Hair follicle dermal papilla cell (primary cell): Measurements from ENCODE around the gene DLX4. TPM values are rescaled to one million over a fixed set of nuclear protein-coding genes. Genes with fewer than 3 reads are reported as not detected.

ENCODE experiments used
- small RNA-seq: library from RNA; depleted of rRNA; stranded (forward); fragments of <200 nt; gene quantifications from one replicate; pipeline ENCODE3, GENCODE V24; 2012
- total RNA-seq: library from RNA; depleted of rRNA; stranded (reverse); fragments of >200 nt; gene quantifications from 2 replicates; pipeline ENCODE4 v1.2.3, GENCODE V29; 2012

DLX4 gene, protein sequence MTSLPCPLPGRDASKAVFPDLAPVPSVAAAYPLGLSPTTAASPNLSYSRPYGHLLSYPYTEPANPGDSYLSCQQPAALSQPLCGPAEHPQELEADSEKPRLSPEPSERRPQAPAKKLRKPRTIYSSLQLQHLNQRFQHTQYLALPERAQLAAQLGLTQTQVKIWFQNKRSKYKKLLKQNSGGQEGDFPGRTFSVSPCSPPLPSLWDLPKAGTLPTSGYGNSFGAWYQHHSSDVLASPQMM
- total RNA-seq = not detected in 2 replicates

DNA sequence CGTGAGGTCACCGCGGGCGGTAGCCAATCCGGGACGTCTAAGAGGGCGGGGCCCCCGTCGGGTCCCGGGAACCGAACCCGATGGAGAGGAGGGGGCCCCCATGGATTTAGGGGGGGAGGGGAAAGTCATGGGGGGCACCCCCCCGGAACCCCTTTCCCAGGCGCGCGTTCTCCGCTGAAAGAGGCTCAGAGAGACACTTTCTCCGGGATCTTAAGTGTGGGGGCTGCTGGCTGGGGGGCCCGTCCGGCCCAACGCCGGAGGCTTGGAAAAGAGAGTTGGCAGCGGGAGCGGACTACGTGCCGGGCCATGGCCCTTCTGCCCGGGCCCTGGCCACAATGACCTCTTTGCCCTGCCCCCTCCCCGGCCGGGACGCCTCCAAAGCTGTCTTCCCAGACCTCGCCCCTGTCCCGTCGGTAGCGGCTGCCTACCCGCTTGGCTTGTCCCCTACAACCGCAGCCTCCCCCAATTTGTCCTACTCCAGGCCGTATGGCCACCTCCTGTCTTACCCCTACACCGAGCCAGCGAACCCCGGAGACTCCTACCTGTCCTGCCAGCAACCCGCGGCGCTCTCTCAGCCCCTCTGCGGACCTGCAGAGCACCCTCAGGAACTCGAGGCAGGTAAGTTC lies at the start of gene DLX4:
DLX4 (plus strand) TSS at position 57 of the 626 bp plus-strand sequence; CDS start at position 336, 279 bp downstream.

DNA sequence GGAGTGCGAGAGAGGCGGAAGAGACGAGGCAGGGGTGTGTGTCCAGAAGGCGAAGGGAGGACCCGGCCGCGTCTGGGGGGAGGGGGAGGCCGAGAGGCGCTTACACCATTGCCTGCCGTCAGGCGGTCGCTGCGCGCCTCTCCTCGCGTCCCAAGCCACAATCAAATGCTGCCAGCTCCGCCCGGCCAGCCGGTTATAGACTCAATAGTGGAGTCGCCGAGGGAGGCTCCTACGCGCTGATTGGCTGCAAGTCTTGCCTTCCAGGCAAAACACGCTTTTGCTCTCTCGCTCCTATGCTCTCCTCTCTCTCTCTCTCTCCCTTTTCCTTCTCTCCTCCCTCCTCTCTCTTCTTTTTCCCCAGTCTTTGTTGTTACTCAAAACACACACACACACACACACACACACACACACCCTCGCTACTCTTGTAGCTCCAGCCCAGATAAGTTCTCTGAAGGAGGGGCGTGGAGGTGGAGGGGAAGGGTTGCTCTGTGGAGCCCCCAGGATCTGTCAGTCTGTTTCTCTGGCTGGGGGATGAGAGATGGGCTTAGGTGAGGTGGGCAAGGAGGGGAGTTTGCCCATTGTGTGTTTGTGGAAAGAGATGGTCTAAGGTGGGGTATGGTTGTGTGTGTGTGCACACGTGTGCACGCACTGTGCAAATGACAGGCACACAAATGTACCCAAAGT lies 26.2 kb downstream of the DLX4 start, which contains the start of gene DLX3:
DLX3 (minus strand) TSS at position 170 of the 684 bp plus-strand sequence. CDS start 226 bp downstream, outside the sequence.

Small RNA genes within 50 kb of the gene (small RNA-seq; reads per million reads assigned to genes)
- gene RNU6-1313P = not detected

Other genes starting within 250 kb of the DLX4 start
- gene FAM117A, start 205.1 kb upstream of the DLX4 start, total RNA-seq = 2.9 and 3.4 TPM in 2 replicates
- 41.7 and 50.6 TPM in 2 replicates for gene KAT7, start 180.5 kb upstream of the DLX4 start, total RNA-seq
- not detected in 2 replicates for gene TAC4, start 121.1 kb upstream of the DLX4 start, total RNA-seq
- not detected in 2 replicates for gene DLX3, start 26.0 kb downstream of the DLX4 start, total RNA-seq
- gene ITGA3, start 86.9 kb downstream of the DLX4 start, total RNA-seq = 125 and 163 TPM in 2 replicates
- 43.2 and 48.5 TPM in 2 replicates for gene PDK2, start 126.2 kb downstream of the DLX4 start, total RNA-seq
- gene SAMD14, start 161.0 kb downstream of the DLX4 start, total RNA-seq = 9.0 and 9.1 TPM in 2 replicates
- 63.9 and 65.1 TPM in 2 replicates for gene PPP1R9B, start 181.5 kb downstream of the DLX4 start, total RNA-seq
- 1.8 and 2.4 TPM in 2 replicates for gene SGCA, start 196.8 kb downstream of the DLX4 start, total RNA-seq
- gene COL1A1, start 232.4 kb downstream of the DLX4 start, total RNA-seq = 4,697 and 6,239 TPM in 2 replicates